NCI-H1105 (cell line): ENCODE data around the gene CMTM7.

ENCODE experiments used
- DNase-seq: peaks from one replicate; lab custom pipeline; 2025; lab: John Stamatoyannopoulos, UW

The CMTM7 gene

DNA sequence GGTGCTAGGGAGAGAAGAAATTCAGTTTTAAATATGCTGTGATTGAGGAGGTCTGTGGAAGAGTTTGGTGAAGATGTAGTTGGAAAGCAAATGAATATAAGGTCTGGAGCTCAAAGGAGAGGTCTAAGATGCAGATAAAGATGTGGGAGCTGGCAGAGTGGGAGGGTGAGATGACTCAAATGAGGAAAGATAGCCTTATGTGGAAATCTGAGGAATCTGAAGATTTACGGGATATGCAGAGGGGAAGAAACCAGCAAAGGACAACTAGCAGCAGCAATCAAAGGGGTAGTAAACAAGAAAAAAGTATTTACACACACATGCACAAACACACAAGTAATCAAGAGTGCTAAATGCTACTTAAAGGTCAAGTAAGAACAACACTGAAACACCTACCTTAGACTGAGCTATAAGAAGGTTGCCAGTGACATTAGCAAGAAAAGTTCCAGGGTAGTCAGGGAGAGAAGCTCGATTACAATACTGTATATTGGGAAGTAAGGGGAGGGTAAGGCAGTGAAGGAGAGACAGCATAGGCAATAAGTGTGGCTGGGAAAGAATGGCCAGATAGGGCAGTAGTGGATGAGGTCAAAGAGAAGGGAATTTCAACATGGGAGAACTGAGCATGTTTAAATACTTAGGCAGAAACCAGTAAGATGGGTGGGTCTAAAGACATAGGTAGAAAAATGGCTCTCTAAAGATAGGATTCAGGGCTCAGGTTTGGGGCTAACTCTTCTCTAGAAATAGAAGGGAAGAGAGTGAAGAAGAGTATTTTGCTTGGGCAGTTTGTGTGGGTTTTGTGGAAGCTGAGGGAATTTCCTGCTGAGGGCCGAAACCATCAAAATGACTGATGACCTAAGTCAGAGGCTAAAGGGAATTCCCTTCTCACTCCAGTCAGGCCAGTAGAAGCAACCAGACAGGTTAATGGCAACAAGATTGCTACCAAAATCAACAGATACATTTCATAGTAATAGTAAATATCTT, 102.1 kb downstream of the CMTM7 start:
- DNase-seq, result no peak

DNA sequence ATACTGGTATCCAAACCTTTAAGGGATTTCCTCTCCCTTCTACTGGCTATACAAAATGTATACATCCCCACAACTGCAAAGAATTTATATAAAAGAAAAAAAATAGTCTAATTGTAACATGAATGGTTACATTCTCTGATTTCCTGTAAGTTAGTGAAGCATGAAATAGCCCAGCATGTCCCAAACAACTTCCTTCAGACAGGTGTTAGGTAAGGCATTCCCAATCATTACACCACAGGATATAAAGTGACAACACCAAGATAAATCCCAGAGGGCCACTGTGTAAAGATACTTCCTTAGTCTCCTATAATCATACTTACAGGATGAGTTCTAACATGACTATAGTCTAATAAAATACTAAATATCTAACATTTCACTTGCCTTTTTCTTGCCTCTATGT, 103.4 kb downstream of the CMTM7 start:
- DNase-seq, result no peak

DNA sequence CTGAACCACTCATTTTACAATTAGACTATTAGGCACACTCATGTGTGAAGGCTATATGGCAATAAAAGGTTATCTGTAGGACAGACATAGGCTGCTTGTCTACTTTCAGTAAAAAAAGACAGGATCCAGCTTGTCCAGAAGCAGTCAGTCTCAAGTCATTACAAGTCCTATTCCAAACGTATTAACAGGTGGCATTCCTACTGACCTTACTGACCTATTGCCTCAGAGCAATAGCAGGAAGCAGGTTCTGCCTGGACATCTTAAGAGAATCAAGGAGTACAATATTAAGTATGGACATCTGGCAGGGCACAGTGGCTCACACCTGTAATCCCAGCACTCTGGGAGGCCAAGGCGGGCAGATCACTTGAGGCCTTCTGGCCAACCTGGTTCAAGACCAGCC, 104.0 kb downstream of the CMTM7 start:
- DNase-seq, result no peak

DNA sequence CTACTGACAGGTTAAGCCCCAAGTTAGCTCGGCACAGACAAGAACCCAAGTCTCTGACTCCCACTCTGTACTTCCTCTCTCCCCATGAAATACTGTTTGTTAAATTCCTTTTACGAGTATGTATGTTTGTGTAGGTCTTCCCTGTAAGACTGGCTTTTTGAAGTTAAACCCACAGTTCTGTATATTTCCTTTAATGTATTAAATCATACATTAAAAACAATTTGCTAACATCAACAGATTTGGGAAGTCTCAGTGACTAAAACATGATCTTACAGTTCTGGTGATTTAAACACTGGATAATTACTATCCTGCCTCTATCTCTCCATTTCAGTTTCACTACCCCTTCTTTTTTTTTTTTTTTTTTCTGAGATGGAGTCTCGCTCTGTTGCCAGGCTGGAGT, 106.6 kb downstream of the CMTM7 start:
- DNase-seq, result no peak

DNA sequence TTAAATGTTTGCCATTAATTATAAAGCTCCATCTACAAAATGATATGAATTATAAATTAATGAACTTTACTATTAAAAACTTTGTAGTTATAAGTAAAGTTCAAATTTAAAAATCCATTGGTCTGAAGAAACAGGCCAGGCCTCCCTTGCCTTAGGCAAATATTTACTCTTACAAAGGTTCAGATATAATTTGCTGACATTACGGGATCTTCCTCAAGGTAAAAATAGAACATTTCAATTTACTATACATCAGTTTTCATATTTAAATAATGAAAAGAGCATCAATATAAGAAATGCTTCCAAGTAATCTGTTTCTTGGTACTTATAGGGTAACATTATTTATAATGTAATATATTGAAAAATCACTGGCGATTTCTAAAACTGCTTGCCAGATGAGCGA, 107.3 kb downstream of the CMTM7 start:
- no peak for DNase-seq

DNA sequence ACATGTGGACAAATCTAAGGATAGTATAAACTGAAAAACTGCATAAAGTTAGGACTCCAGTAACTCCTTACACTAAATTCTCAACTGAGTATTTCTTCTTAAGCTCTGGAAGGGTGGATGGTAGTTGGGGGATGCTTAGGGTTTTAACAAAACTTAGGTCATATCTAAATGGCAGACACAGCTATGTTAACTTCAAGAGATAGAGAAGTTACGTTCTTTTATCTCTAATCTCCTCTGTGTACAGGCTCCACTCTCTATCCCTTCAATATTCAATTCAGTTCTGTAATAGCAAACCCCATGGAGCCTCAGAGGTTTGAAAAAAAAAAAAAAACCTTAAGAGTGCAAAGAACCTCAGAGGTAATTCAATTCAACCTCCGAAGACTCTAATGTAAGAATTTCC, 107.9 kb downstream of the CMTM7 start:
- DNase-seq, result no peak

DNA sequence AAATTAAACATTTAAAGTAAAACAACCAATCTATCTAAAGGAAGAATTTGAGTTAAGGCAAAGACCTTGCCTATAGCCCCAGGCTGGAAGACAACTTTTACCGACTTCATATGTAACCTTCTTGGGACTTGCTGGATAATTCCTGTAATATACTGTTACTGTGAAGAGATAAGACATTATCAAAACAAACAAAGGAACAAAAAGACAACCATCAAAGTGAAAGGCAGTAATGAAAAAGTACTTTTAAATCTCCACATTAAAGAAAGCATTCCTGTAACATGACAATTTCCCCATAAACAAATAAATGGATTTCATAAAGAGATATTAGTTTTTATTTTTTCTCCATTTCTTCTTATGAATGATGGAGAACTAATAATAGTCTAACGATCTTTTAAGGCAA, 108.6 kb downstream of the CMTM7 start:
- no peak for DNase-seq

DNA sequence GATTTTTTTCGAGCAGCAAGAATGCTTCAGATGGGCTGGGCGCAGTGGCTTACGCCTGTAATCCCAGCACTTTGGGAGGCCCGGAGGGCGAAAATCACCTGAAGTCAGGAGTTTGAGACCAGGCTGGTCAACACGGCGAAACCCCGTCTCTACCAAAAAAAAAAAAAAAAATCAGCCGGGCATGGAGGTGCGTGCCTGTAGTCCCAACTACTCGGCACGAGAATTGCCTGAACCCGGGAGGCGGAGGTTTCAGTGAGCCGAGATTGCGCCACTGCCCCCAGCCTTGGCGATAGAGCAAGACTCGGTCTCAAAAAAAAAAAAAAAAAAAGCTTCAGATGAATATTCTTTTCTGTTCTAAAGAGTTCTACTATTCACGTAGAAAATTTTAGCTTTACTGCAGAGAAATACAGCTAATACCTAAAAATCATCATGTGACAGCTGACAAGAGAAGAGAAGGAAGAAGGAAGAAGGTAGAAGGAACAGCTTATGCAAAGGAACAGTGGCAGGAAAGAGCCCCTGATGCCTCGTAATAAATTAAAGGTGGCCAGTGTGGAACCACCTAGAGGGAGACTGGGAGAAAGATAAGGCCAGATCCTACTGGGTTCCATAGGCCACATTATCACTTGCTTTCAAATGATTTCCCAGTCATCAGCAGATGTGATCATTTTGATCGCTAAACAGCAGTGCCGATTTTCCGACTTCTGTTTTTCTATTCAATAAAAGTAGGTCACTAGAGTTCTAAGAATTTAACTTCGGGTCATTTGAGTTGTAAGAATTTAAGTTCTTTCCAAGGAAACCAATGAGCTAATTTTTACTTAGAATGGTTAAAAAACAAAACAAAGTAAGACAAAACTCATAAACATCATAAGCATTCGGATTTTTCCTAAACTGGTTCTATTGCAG, 109.5 kb downstream of the CMTM7 start:
- DNase-seq, result no peak

DNA sequence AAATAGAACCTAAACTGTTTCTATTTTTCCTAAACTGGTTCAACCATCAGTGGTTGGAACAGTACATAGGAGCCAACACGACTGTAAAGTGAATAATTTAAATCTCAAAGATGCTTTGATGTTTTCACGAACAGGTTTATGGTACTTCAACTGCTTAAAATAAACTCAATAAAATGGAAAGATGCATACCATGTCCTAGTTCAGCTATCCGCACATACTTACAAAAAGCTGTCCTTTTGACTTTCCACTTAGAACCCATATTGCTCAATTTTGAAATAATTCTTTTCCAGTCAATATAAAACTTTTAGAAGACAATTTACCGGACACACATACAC, 110.1 kb downstream of the CMTM7 start:
- no peak for DNase-seq

DNA sequence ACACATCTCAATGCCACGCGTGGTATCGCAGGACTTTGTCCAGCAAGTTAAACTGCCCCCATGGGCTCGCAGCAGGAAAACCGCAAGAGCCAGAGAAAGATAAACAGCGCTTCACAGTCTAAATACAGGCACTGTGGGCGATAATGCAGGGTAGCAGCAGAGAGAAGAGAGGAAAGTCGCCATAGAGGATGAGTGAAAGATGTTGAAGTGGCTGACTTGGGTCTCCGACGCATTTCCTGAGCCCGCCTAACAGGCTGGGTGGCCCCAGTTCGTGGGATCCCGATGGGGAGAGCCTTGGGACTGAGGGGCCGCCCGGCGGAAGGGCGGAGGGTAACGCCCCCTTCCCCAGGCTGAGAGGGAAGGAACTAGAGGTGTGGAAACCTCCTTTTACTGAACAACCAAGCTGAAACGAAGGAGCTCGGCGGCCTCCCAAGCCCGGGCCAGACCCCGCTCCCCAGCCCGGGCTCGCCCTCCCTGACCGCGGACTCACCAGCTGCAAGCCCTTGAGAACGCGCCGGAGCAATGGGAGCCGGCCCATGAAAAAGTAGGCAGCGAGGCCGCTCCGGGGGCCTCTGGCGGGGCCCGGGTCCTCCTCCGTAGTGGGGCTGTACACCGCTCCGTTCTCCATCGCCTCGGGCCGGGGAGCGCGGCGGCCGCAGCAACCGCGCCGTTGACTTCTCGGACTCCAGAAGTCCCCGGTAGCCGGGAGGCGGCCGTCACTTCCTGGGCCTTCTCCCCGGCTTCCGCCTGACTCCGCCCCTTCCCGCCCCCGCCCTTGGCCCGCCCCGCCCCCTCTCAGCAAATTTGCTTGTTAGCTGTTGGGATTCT, 110.7 kb downstream of the CMTM7 start, which contains the start of gene CMTM6:
Gene CMTM6, minus strand, starts transcription at position 735 of the 828 bp plus-strand sequence. Its CDS starts 107 bp downstream, at position 628.
- peak; percentile 33 for DNase-seq

DNA sequence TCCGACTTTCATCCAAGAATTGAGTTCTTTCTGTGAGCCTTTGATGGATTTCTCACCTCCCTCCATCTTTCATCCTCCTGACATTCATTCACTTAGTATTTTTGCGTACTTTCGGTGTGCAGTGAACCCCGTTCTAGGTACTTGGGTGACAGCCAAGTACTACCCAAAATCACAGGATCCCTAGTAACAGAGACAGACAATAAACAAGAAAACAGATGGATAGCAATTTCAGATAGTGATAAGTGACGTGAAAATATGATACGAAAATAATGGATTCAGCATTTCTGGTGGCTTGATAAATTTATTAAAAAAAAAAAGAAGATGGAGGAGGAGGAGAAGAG, 111.3 kb downstream of the CMTM7 start:
- no peak for DNase-seq
